SH-SY5Y (cell line): ENCODE measurements around the gene PEX16.

Source experiments
- GATA2 ChIP-seq: IDR thresholded peaks from 2 replicates; pipeline ENCODE4 v1.6.1; 2011; ENCODE audit warnings: mild to moderate bottlenecking, low read depth, low read length
- GATA3 ChIP-seq: IDR thresholded peaks from 2 replicates; pipeline ENCODE4 v1.6.1; 2011; ENCODE audit warnings: low read depth, mild to moderate bottlenecking, low read length, moderate library complexity

DNA sequence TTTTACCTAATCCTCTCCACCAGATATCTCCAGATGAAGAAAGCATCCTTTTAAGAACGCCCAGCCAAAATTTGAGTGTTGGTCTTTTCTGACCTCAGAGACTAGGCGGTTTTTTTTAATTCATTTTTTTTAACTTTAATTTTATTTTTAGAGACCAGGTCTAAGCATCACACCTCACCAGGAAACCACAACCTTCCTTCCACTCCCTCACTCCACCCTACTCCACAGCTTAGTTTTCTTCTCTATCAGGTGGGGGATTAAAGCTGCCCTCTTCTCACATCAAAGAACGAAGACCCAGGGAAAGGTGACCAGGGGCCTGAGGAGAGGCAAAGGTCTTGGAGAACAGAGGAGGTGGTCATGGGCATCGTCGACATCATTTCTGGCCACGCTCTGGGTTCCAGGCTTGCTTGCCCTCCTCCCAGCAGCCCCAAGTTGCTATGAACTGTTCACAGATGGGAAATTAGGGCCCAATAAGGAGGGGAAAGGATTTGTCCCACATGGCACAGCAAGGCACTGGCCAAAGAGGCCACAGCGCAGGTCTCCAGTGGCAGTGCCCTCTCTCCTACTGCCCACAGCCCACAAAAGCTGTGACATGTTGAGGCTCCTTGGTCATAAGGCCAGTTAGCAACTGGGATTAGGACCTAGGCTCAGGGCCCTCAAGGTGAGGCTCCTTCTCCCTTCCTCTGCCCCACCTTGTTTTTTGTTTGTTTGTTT is 1.4 kb upstream of the PEX16 start:
- TF ChIP-seq GATA3 (no peak), GATA2 (no peak)
